ENCODE data around the gene MAIP1. TPM values are rescaled to one million over a fixed set of nuclear protein-coding genes. Genes with fewer than 3 reads are reported as not detected.
A peak's percentile ranks its signal among the peaks of the same experiment; 100 is the strongest.

The MAIP1 gene
- total RNA-seq, 2 donors from 2014 or later: 25.4 to 27.2 TPM

GRCh38 chr2:199940373-199940772 lies 15.0 kb upstream of the MAIP1 start:
- peak; percentile 24 for ATAC-seq
- DNase-seq: no peak
- intact Hi-C loops (cut with DNase I, micrococcal nuclease): no loop called here

- no peak for ATAC-seq
- no peak for DNase-seq
- intact Hi-C loops (cut with DNase I, micrococcal nuclease): no loop called here
Measured at GRCh38 chr2:199943373-199943772, 12.0 kb upstream of the MAIP1 start.

GRCh38 chr2:199946196-199946595 lies 9.2 kb upstream of the MAIP1 start:
- intact Hi-C loops (cut with DNase I, micrococcal nuclease): no loop called here
- DNase-seq: no peak
- no peak for ATAC-seq

GRCh38 chr2:199946836-199947235 lies 8.5 kb upstream of the MAIP1 start:
- intact Hi-C loops (cut with DNase I, micrococcal nuclease): no loop called here
- DNase-seq (no peak), ATAC-seq (no peak)

- intact Hi-C loops (cut with DNase I, micrococcal nuclease): no loop called here
- ATAC-seq: no peak
- DNase-seq: no peak
Measured at GRCh38 chr2:199950396-199950795, 5.0 kb upstream of the MAIP1 start.

GRCh38 chr2:199951023-199951422 lies 4.4 kb upstream of the MAIP1 start:
- intact Hi-C loops (cut with DNase I, micrococcal nuclease): no loop called here
- ATAC-seq: no peak
- no peak for DNase-seq

GRCh38 chr2:199955007-199955338 lies 409 bp upstream of the MAIP1 start:
- intact Hi-C loops (cut with DNase I, micrococcal nuclease): no loop called here
- peak; percentile 60 for ATAC-seq

GRCh38 chr2:199956062-199956380 lies 639 bp downstream of the MAIP1 start:
- DNase-seq (no peak), ATAC-seq (peak; percentile 0)
- intact Hi-C loops (cut with DNase I, micrococcal nuclease): no loop called here

More at GRCh38 chr2:199955007-199955338, 409 bp upstream of the MAIP1 start:
- no peak for DNase-seq

GRCh38 chr2:199958014-199958413 lies 2.6 kb downstream of the MAIP1 start:
- intact Hi-C loops (cut with DNase I, micrococcal nuclease): no loop called here
- no peak for ATAC-seq

GRCh38 chr2:199962203-199962602 lies 6.8 kb downstream of the MAIP1 start:
- intact Hi-C loops (cut with DNase I, micrococcal nuclease): no loop called here
- DNase-seq (no peak), ATAC-seq (no peak)

More at GRCh38 chr2:199958014-199958413, 2.6 kb downstream of the MAIP1 start:
- no peak for DNase-seq

GRCh38 chr2:199966405-199966804 lies 11.0 kb downstream of the MAIP1 start:
- DNase-seq: no peak
- no peak for ATAC-seq
- intact Hi-C loops (cut with DNase I, micrococcal nuclease): no loop called here

GRCh38 chr2:199966976-199967375 lies 11.6 kb downstream of the MAIP1 start:
- ATAC-seq (no peak), DNase-seq (no peak)
- intact Hi-C loops (cut with DNase I, micrococcal nuclease): no loop called here

- DNase-seq (no peak), ATAC-seq (no peak)
- intact Hi-C loops (cut with DNase I, micrococcal nuclease): no loop called here
Measured at GRCh38 chr2:199968126-199968525, 12.7 kb downstream of the MAIP1 start.

- ATAC-seq (peak; percentile 76), DNase-seq (no peak)
- intact Hi-C loops (cut with DNase I, micrococcal nuclease): no loop called here
Measured at GRCh38 chr2:199972088-199972626, 16.8 kb downstream of the MAIP1 start.

- no peak for DNase-seq
- intact Hi-C loops (cut with DNase I, micrococcal nuclease): no loop called here
- peak; percentile 53 for ATAC-seq
Measured at GRCh38 chr2:199973703-199974102, 18.3 kb downstream of the MAIP1 start.

- intact Hi-C loops (cut with DNase I, micrococcal nuclease): no loop called here
- ATAC-seq (no peak), DNase-seq (no peak)
Measured at GRCh38 chr2:199975273-199975895, 20.0 kb downstream of the MAIP1 start.

GRCh38 chr2:199977984-199978415 lies 22.6 kb downstream of the MAIP1 start:
- intact Hi-C loops (cut with DNase I, micrococcal nuclease): no loop called here
- DNase-seq (peak; percentile 27 to 57), ATAC-seq (peak; percentile 90)

- DNase-seq (no peak), ATAC-seq (no peak)
- intact Hi-C loops (cut with DNase I, micrococcal nuclease): no loop called here
Measured at GRCh38 chr2:199979398-199979797, 24.0 kb downstream of the MAIP1 start.

GRCh38 chr2:199979832-199980628 lies 24.6 kb downstream of the MAIP1 start:
- ATAC-seq (peak; percentile 49), DNase-seq (peak; percentile 66 to 95)
- intact Hi-C loops (cut with DNase I, micrococcal nuclease): loop anchor here (2.0 to 10.0 kb wide), 3 partner anchors 495 to 725 kb away; no protein-coding TSS in a partner anchor

- ATAC-seq (no peak), DNase-seq (no peak)
- intact Hi-C loops (cut with DNase I, micrococcal nuclease): loop anchor here (10.0 kb wide), 2 partner anchors 493 to 723 kb away; no protein-coding TSS in a partner anchor
Measured at GRCh38 chr2:199982126-199982843, 26.9 kb downstream of the MAIP1 start.
